Transverse colon (tissue), 3 donors: ENCODE results near the gene COL24A1.

Experiments used
- CTCF ChIP-seq, 5 experiments: fragments of 200-600 bp in 3 of 5; fragments of 450-650 bp in 2 of 5; sonication (generic) in 3 of 5; IDR thresholded peaks; 1 replicate in 2 of 5; 2 replicates in 3 of 5; pipeline ENCODE4 v1.5.1; 2016 to 2017; ENCODE audit warnings: antibody characterized with exemption in 5 of 5, inconsistent platforms in 3 of 5, mild to moderate bottlenecking in 2 of 5, moderate library complexity in 1 of 5
- POLR2A ChIP-seq: fragments of 450-650 bp; IDR thresholded peaks from one replicate; pipeline ENCODE4 v1.6.1; 2016; ENCODE audit warnings: antibody characterized with exemption, mild to moderate bottlenecking, moderate library complexity

GRCh38 chr1:85798419-85798818, 358.2 kb downstream of the COL24A1 start:
- TF ChIP-seq POLR2A (no peak), CTCF (IDR thresholded peaks at IDR 0.05) (no peak)
